ENCODE measurements around the gene PPP2R3A. TPM values are rescaled to one million over a fixed set of nuclear protein-coding genes. Genes with fewer than 3 reads are reported as not detected.

Gene PPP2R3A
- total RNA-seq, 6 experiments from 2014 or later: 1.0 to 3.2 (median 1.7) TPM

GRCh38 chr3:135917927-135918597 lies 47.5 kb upstream of the PPP2R3A start:
- intact Hi-C loops (cut with DNase I): no loop called here
- no peak for ATAC-seq
- no peak overlapping the region for H3K4me3 ChIP-seq
- no peaks in the 10 kb centered on the region for H3K36me3 ChIP-seq
- DNase-seq: no peak
- H3K27ac ChIP-seq: no peak overlapping the region
- H3K27me3 ChIP-seq: no peaks in the 10 kb centered on the region
- WGBS (ENCODE audit: insufficient coverage, low coverage, low lambda C conversion rate, missing lambda C conversion rate): 74% methylated on average over 7 of the region's 8 CpGs
- TF ChIP-seq POLR2A (IDR thresholded peaks at IDR 0.05) (no peak), CTCF (IDR thresholded peaks at IDR 0.05) (no peak)
- no peaks in the 10 kb centered on the region for H3K9me3 ChIP-seq
- H3K4me1 ChIP-seq: no peaks in the 10 kb centered on the region

GRCh38 chr3:135918600-135918999 lies 46.9 kb upstream of the PPP2R3A start:
- no peak for TF ChIP-seq POLR2A (IDR thresholded peaks at IDR 0.05)
- TF ChIP-seq CTCF (IDR thresholded peaks at IDR 0.05): peak; percentile 41 to 47 (median 45)
- H3K4me3 ChIP-seq: no peak overlapping the region
- DNase-seq: no peak
- H3K9me3 ChIP-seq: no peaks in the 10 kb centered on the region
- H3K4me1 ChIP-seq: no peaks in the 10 kb centered on the region
- H3K36me3 ChIP-seq: no peaks in the 10 kb centered on the region
- peak; percentile 36 to 48 (median 42) for ATAC-seq
- WGBS (ENCODE audit: insufficient coverage, low coverage, low lambda C conversion rate, missing lambda C conversion rate): 22% methylated on average over 1 of the region's 1 CpG
- no peak overlapping the region for H3K27ac ChIP-seq
- H3K27me3 ChIP-seq: no peaks in the 10 kb centered on the region
- intact Hi-C loops (cut with DNase I): no loop called here

GRCh38 chr3:135920275-135920674 lies 45.3 kb upstream of the PPP2R3A start:
- no peaks in the 10 kb centered on the region for H3K4me1 ChIP-seq
- intact Hi-C loops (cut with DNase I): loop anchor here in 1 of 2 donors (10.0 kb wide), 1 partner anchor 125 kb away; no protein-coding TSS in a partner anchor
- H3K4me3 ChIP-seq: no peak overlapping the region
- TF ChIP-seq POLR2A (IDR thresholded peaks at IDR 0.05): no peak
- no peak for TF ChIP-seq CTCF (IDR thresholded peaks at IDR 0.05)
- H3K36me3 ChIP-seq: no peaks in the 10 kb centered on the region
- ATAC-seq (no peak), DNase-seq (no peak)
- WGBS (ENCODE audit: insufficient coverage, low coverage, low lambda C conversion rate, missing lambda C conversion rate): 55% methylated on average over 2 of the region's 2 CpGs
- H3K9me3 ChIP-seq: no peaks in the 10 kb centered on the region
- H3K27ac ChIP-seq: no peak overlapping the region
- no peaks in the 10 kb centered on the region for H3K27me3 ChIP-seq

GRCh38 chr3:135922903-135923250 lies 42.7 kb upstream of the PPP2R3A start:
- intact Hi-C loops (cut with DNase I): loop anchor here in 1 of 2 donors (10.0 kb wide), 1 partner anchor 122 kb away; no protein-coding TSS in a partner anchor
- Histone ChIP-seq H3K4me3 (no peak overlapping the region), H3K4me1 (no peaks in the 10 kb centered on the region), H3K9me3 (no peaks in the 10 kb centered on the region), H3K36me3 (no peaks in the 10 kb centered on the region), H3K27ac (no peak overlapping the region), H3K27me3 (no peaks in the 10 kb centered on the region)
- WGBS (ENCODE audit: insufficient coverage, low coverage, low lambda C conversion rate, missing lambda C conversion rate): 85% methylated on average over 3 of the region's 3 CpGs
- ATAC-seq: no peak
- no peak for DNase-seq
- TF ChIP-seq POLR2A (IDR thresholded peaks at IDR 0.05) (no peak), CTCF (IDR thresholded peaks at IDR 0.05) (no peak)

Data from right lobe of liver (tissue), 6 donors.